ENCODE data around the gene MTMR6.

MTMR6 gene

GRCh38 chr13:25218019-25218418, 69.3 kb downstream of the MTMR6 start:
- H3K4me1 ChIP-seq (ENCODE audit: insufficient read depth, low read length, severe bottlenecking), result no peaks in the 10 kb centered on the region
- no peak overlapping the region for H3K4me3 ChIP-seq (ENCODE audit: low read depth, low read length, poor library complexity, severe bottlenecking)
- no peaks in the 10 kb centered on the region for H3K9me3 ChIP-seq (ENCODE audit: low read length)
- no peaks in the 10 kb centered on the region for H4K20me1 ChIP-seq (ENCODE audit: insufficient read depth, low read length)
- peaks cover 7% of the 10 kb centered on the region; the same call in 1 of the 2 replicates for H3K27me3 ChIP-seq (ENCODE audit: insufficient read depth, low read length)
- H3F3A ChIP-seq (ENCODE audit: insufficient read depth, low read length), result no peaks in the 10 kb centered on the region
- no peak overlapping the region for H2AFZ ChIP-seq (ENCODE audit: low read length)
- no peaks in the 10 kb centered on the region for H3K9me2 ChIP-seq (ENCODE audit: low read depth, low read length)
- H3K27ac ChIP-seq (ENCODE audit: low read depth, low read length, poor library complexity, severe bottlenecking), result no peak overlapping the region
- H3K4me2 ChIP-seq (ENCODE audit: low read length), result no peak overlapping the region
- no peak overlapping the region for H3K9ac ChIP-seq (ENCODE audit: low read length)
- no peak for TF ChIP-seq EZH2 (IDR thresholded peaks at IDR 0.05; ENCODE audit: borderline replicate concordance, low read length)
- no peak for TF ChIP-seq CTCF (IDR thresholded peaks at IDR 0.05; ENCODE audit: low read length)
- H3K36me3 ChIP-seq (ENCODE audit: insufficient read depth, low read length), result no peaks in the 10 kb centered on the region
- H3K79me2 ChIP-seq (ENCODE audit: insufficient read depth, low read length), result no peaks in the 10 kb centered on the region

DNA sequence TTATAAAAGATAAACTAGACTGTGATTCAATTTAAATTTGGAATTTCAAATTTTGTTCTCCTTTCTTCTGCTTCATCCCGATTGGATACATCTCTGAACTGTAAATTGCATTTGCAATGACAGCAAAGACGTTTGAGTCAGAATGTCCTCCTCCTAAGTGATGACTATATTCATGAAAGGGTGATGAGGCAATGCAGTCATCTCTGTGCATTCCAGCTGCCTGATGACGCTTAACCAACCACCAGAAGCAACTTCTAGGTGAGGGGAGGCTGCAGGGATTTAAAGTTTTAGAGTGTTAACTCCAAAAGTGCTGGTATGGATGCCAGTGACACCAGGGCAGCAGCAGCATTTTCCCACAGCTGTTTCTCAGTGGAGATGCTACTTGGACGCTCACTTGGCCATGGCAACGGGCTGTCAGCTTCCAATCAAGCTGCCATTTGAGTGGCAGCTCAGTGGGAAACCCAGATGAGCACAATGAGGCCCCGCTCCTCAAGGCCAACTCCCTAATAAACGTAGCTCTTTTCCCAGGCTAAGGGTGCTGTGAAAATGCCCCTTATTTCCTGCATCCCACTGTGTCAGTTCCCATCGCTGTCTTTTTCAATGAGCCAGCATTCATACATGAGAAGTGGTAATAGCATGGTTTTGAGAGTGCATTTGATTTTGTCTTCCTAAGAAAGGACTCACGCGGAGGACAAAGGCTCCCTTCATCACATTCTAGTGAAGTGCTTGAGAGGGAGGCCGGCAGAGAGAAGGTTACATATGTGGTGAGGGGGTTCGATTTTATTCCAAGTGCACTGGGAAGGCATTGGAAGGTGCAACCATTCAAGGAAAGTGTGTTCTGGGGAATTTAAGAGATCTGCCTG, 70.0 kb downstream of the MTMR6 start:
- H3F3A ChIP-seq (ENCODE audit: insufficient read depth, low read length), result no peaks in the 10 kb centered on the region

DNA sequence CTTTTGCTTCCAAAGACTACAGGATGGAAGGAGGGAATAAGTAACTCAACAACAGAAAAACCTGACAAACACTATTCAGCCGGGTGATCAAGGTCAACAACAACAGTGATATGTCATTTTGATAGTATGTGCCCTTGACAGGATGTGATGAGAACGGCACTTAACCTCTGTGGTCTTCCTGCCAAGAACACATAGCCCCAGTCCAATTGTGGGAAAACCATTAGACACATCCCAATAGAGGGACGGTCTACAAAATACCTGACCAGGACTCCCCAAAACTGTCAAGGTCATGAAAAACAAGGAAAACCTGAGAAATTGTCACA, 72.1 kb downstream of the MTMR6 start:
- Histone ChIP-seq H3K27ac (ENCODE audit: low read depth, low read length, poor library complexity, severe bottlenecking) (no peak overlapping the region), H4K20me1 (ENCODE audit: insufficient read depth, low read length) (no peaks in the 10 kb centered on the region), H2AFZ (ENCODE audit: low read length) (no peak overlapping the region), H3K4me2 (ENCODE audit: low read length) (no peak overlapping the region), H3K4me1 (ENCODE audit: insufficient read depth, low read length, severe bottlenecking) (no peaks in the 10 kb centered on the region), H3K36me3 (ENCODE audit: insufficient read depth, low read length) (no peaks in the 10 kb centered on the region), H3K9ac (ENCODE audit: low read length) (no peak overlapping the region), H3K27me3 (ENCODE audit: insufficient read depth, low read length) (no peaks in the 10 kb centered on the region), H3F3A (ENCODE audit: insufficient read depth, low read length) (no peaks in the 10 kb centered on the region), H3K79me2 (ENCODE audit: insufficient read depth, low read length) (no peaks in the 10 kb centered on the region), H3K9me2 (ENCODE audit: low read depth, low read length) (no peaks in the 10 kb centered on the region), H3K4me3 (ENCODE audit: low read depth, low read length, poor library complexity, severe bottlenecking) (no peak overlapping the region), H3K9me3 (ENCODE audit: low read length) (no peaks in the 10 kb centered on the region)
- TF ChIP-seq EZH2 (IDR thresholded peaks at IDR 0.05; ENCODE audit: borderline replicate concordance, low read length), result no peak
- TF ChIP-seq CTCF (IDR thresholded peaks at IDR 0.05; ENCODE audit: low read length), result no peak

More for the DNA sequence above, 70.0 kb downstream of the MTMR6 start:
- no peaks in the 10 kb centered on the region for H3K36me3 ChIP-seq (ENCODE audit: insufficient read depth, low read length)
- H3K9me2 ChIP-seq (ENCODE audit: low read depth, low read length), result no peaks in the 10 kb centered on the region
- H3K9me3 ChIP-seq (ENCODE audit: low read length), result no peaks in the 10 kb centered on the region
- no peak overlapping the region for H3K4me3 ChIP-seq (ENCODE audit: low read depth, low read length, poor library complexity, severe bottlenecking)
- no peak overlapping the region for H3K27ac ChIP-seq (ENCODE audit: low read depth, low read length, poor library complexity, severe bottlenecking)
- no peaks in the 10 kb centered on the region for H3K4me1 ChIP-seq (ENCODE audit: insufficient read depth, low read length, severe bottlenecking)
- no peaks in the 10 kb centered on the region for H3K27me3 ChIP-seq (ENCODE audit: insufficient read depth, low read length)
- H3K9ac ChIP-seq (ENCODE audit: low read length), result no peak overlapping the region
- no peaks in the 10 kb centered on the region for H3K79me2 ChIP-seq (ENCODE audit: insufficient read depth, low read length)
- TF ChIP-seq EZH2 (IDR thresholded peaks at IDR 0.05; ENCODE audit: borderline replicate concordance, low read length) (no peak), CTCF (IDR thresholded peaks at IDR 0.05; ENCODE audit: low read length) (no peak)
- H2AFZ ChIP-seq (ENCODE audit: low read length), result no peak overlapping the region
- no peak overlapping the region for H3K4me2 ChIP-seq (ENCODE audit: low read length)
- no peaks in the 10 kb centered on the region for H4K20me1 ChIP-seq (ENCODE audit: insufficient read depth, low read length)

All from OCI-LY1 (cell line).